Measurements from ENCODE around the gene SKAP1.

DNA sequence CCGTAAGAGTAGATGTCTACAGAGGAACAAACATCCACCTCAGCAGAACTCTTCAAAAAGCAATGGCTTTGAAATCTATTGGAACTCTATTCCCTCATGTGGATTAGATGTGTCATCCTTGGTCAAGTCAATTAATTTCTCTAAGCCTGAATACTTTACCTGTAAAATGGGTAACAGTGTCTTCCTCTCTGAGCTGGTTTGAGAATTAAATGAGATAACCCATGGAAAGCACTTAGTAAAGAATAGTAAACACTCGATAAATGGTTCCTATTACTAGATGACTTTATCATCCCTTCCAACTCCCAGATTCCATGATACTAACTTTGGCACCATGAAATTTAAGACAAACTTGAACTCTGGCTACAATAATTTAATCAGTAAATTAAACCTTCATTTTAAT is 89.1 kb downstream of the SKAP1 start:
- TF ChIP-seq EZH2 (IDR thresholded peaks at IDR 0.05; ENCODE audit: low read depth, unreplicated experiment) (no peak), CTCF (conservative IDR thresholded peaks at IDR 0.05; ENCODE audit: low read depth in 2 of 2) (no peak), ZNF331 (CRISPR knock-in tag; IDR thresholded peaks at IDR 0.05; ENCODE audit: low read depth) (no peak), POLR2AphosphoS5 (IDR thresholded peaks at IDR 0.05; ENCODE audit: low read depth) (no peak), CREB1 (CRISPR knock-in tag; IDR thresholded peaks at IDR 0.05; ENCODE audit: low read depth) (no peak)
- TF ChIP-seq, protein P1, sequence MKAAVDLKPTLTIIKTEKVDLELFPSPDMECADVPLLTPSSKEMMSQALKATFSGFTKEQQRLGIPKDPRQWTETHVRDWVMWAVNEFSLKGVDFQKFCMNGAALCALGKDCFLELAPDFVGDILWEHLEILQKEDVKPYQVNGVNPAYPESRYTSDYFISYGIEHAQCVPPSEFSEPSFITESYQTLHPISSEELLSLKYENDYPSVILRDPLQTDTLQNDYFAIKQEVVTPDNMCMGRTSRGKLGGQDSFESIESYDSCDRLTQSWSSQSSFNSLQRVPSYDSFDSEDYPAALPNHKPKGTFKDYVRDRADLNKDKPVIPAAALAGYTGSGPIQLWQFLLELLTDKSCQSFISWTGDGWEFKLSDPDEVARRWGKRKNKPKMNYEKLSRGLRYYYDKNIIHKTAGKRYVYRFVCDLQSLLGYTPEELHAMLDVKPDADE (IDR thresholded peaks at IDR 0.05): no peak
- TF ChIP-seq, protein P2, sequence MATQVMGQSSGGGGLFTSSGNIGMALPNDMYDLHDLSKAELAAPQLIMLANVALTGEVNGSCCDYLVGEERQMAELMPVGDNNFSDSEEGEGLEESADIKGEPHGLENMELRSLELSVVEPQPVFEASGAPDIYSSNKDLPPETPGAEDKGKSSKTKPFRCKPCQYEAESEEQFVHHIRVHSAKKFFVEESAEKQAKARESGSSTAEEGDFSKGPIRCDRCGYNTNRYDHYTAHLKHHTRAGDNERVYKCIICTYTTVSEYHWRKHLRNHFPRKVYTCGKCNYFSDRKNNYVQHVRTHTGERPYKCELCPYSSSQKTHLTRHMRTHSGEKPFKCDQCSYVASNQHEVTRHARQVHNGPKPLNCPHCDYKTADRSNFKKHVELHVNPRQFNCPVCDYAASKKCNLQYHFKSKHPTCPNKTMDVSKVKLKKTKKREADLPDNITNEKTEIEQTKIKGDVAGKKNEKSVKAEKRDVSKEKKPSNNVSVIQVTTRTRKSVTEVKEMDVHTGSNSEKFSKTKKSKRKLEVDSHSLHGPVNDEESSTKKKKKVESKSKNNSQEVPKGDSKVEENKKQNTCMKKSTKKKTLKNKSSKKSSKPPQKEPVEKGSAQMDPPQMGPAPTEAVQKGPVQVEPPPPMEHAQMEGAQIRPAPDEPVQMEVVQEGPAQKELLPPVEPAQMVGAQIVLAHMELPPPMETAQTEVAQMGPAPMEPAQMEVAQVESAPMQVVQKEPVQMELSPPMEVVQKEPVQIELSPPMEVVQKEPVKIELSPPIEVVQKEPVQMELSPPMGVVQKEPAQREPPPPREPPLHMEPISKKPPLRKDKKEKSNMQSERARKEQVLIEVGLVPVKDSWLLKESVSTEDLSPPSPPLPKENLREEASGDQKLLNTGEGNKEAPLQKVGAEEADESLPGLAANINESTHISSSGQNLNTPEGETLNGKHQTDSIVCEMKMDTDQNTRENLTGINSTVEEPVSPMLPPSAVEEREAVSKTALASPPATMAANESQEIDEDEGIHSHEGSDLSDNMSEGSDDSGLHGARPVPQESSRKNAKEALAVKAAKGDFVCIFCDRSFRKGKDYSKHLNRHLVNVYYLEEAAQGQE (IDR thresholded peaks at IDR 0.05; ENCODE audit: unreplicated experiment): no peak

Measured in GM23338 (cell line).